Uterus (tissue), 4 donors: ENCODE measurements around the gene LSM8. TPM values are rescaled to one million over a fixed set of nuclear protein-coding genes. Genes with fewer than 3 reads are reported as not detected.
A peak's percentile ranks its signal among the peaks of the same experiment; 100 is the strongest.

Experiments used
- DNase-seq, 2 donors: peaks; one replicate each; pipeline ENCODE4 v3.0.0-alpha.2; 2019 to 2020
- H3K27ac ChIP-seq, 2 donors: fragments of 200-600 bp; sonication (generic); 1 replicate in 1 of 2; 2 replicates in 1 of 2; pipeline ENCODE4 v1.5.1; 2016 to 2018
- H3K27me3 ChIP-seq, 2 donors: fragments of 200-600 bp; sonication (generic); one replicate each; pipeline ENCODE4 v1.5.1; 2018 to 2019; ENCODE audit warnings: control low read depth in 1 of 2
- H3K36me3 ChIP-seq, 2 donors: fragments of 200-600 bp; sonication (generic); one replicate each; pipeline ENCODE4 v1.5.1; 2019; ENCODE audit warnings: control low read depth in 1 of 2
- H3K4me1 ChIP-seq, 2 donors: fragments of 200-600 bp; sonication (generic); one replicate each; pipeline ENCODE4 v1.5.1; 2018 to 2019; ENCODE audit warnings: control low read depth in 1 of 2
- H3K4me3 ChIP-seq, 2 donors: fragments of 200-600 bp; sonication (generic); 1 replicate in 1 of 2; 2 replicates in 1 of 2; pipeline ENCODE4 v1.5.1; 2018 to 2019; ENCODE audit warnings: mild to moderate bottlenecking in 1 of 2
- H3K9me3 ChIP-seq, 2 donors: fragments of 200-600 bp; sonication (generic); one replicate each; pipeline ENCODE4 v1.5.1; 2019; ENCODE audit warnings: control low read depth in 1 of 2
- CTCF ChIP-seq, 4 experiments: fragments of 200-600 bp in 2 of 4; fragments of 450-650 bp in 2 of 4; sonication (generic) in 2 of 4; IDR thresholded peaks; one replicate each; pipeline ENCODE4 v1.5.1; 2016 to 2019; ENCODE audit warnings: antibody characterized with exemption in 4 of 4, mild to moderate bottlenecking in 2 of 4, moderate library complexity in 1 of 4
- POLR2A ChIP-seq, 2 donors: fragments of 450-650 bp; IDR thresholded peaks; one replicate each; pipeline ENCODE4 v1.6.1; 2016; ENCODE audit warnings: antibody characterized with exemption in 2 of 2, mild to moderate bottlenecking in 1 of 2, moderate library complexity in 1 of 2
- intact Hi-C: fragments of 100-400 bp; cut with DNase I; formaldehyde crosslinking; loops from one replicate; pipeline ENCODE4 v1.15.1; 2023; ENCODE audit warnings: low total_unique reads
- total RNA-seq, 4 donors: library from RNA; depleted of rRNA in 3 of 4; stranded (reverse); fragments of >200 nt in 3 of 4; gene quantifications; one replicate each; pipeline versions ENCODE4 v1.1.0 to v1.2.4, GENCODE V29; 2014 to 2023
- donor health status: DM: yes; HTN: yes; CAD: no.

Gene LSM8
- total RNA-seq, 4 donors from 2014 or later: 14.1 to 60.4 (median 38.5) TPM

DNA sequence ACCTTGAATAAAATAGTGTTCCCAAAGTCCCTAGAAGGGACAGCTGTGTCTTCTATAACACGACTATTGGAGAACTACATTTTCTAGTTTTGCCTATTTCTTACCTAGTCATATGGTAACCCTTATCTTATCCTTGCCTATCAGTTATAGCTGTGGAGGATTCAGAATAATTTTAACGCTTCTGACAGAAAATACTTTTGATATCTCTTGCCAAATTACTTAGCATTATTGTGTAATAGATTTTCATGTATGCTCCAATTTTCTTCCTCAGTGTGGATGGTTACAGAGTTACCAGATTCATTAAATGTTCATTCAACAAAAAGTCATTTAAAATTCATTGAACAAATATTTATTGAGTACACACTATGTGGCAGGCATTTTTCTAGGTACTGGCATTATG is 34.6 kb upstream of the LSM8 start:
- intact Hi-C loops: no loop called here
- Histone ChIP-seq H3K27me3 (no peaks in the 10 kb centered on the region), H3K36me3 (no peaks in the 10 kb centered on the region), H3K4me1 (no peaks in the 10 kb centered on the region), H3K4me3 (no peak overlapping the region), H3K9me3 (no peaks in the 10 kb centered on the region), H3K27ac (no peak overlapping the region)
- no peak for TF ChIP-seq CTCF (IDR thresholded peaks at IDR 0.05)
- no peak for TF ChIP-seq POLR2A (IDR thresholded peaks at IDR 0.05)
- no peak for DNase-seq

DNA sequence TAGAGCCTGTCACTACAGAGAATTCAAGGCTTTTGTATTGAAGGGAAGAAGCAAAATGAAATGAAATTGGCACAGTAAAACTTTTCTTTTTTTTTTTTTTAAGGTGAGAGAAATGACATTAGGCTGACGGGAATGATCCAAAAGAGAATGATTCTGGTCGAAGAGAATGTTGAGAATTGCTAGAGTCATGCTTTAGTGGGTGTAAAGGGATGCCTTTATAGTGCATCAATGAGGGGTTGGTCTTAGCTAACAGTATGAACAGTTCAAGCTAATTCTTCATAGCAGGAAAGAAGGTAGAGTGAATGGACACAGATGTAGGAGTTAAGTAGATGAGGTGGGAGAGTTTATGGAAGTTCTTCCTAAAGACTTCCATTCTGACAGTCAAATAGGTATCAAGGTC is 32.3 kb upstream of the LSM8 start:
- no peak for TF ChIP-seq POLR2A (IDR thresholded peaks at IDR 0.05)
- intact Hi-C loops: no loop called here
- Histone ChIP-seq H3K36me3 (no peaks in the 10 kb centered on the region), H3K27ac (no peak overlapping the region), H3K4me3 (no peak overlapping the region), H3K27me3 (no peaks in the 10 kb centered on the region), H3K4me1 (no peaks in the 10 kb centered on the region), H3K9me3 (no peaks in the 10 kb centered on the region)
- no peak for DNase-seq

GRCh38 chr7:118152149-118152548 is 31.8 kb upstream of the LSM8 start:
- H3K4me3 ChIP-seq: no peak overlapping the region
- H3K27ac ChIP-seq: no peak overlapping the region
- H3K27me3 ChIP-seq: no peaks in the 10 kb centered on the region
- TF ChIP-seq POLR2A (IDR thresholded peaks at IDR 0.05): no peak
- TF ChIP-seq CTCF (IDR thresholded peaks at IDR 0.05): no peak
- H3K36me3 ChIP-seq: no peaks in the 10 kb centered on the region
- H3K9me3 ChIP-seq: no peaks in the 10 kb centered on the region
- DNase-seq: no peak
- intact Hi-C loops: no loop called here
- no peaks in the 10 kb centered on the region for H3K4me1 ChIP-seq

GRCh38 chr7:118152654-118153053 is 31.3 kb upstream of the LSM8 start:
- TF ChIP-seq CTCF (IDR thresholded peaks at IDR 0.05) (no peak), POLR2A (IDR thresholded peaks at IDR 0.05) (no peak)
- no peak overlapping the region for H3K27ac ChIP-seq
- H3K27me3 ChIP-seq: no peaks in the 10 kb centered on the region
- intact Hi-C loops: no loop called here
- DNase-seq: no peak
- H3K4me3 ChIP-seq: no peak overlapping the region
- H3K4me1 ChIP-seq: no peaks in the 10 kb centered on the region
- H3K36me3 ChIP-seq: no peaks in the 10 kb centered on the region
- no peaks in the 10 kb centered on the region for H3K9me3 ChIP-seq

- Histone ChIP-seq H3K4me3 (no peak overlapping the region), H3K4me1 (no peaks in the 10 kb centered on the region), H3K27me3 (no peaks in the 10 kb centered on the region), H3K9me3 (no peaks in the 10 kb centered on the region), H3K27ac (no peak overlapping the region), H3K36me3 (no peaks in the 10 kb centered on the region)
- no peak for DNase-seq
- TF ChIP-seq CTCF (IDR thresholded peaks at IDR 0.05) (peak in 3 of 4 experiments; percentile 38 to 50 (median 40)), POLR2A (IDR thresholded peaks at IDR 0.05) (no peak)
- intact Hi-C loops: no loop called here
Measured at GRCh38 chr7:118153551-118154177, 30.3 kb upstream of the LSM8 start.

DNA sequence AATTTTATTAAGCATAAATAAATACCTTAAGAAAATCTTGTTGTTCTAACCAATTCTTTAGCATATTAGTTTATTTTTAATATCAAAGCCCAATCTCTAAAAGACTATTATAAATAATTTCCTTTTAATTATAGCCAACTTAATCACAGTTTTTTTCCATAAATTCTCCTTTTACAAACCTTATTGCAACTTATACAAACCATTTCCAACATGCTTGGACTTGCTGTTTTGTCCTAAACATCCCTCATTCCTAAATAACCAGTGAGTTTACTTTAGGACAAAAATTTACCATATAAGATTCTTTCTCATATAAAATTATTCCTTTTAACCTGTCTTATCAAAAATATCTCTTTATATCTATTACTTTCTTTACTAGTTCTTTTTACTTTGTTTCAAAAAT is 25.2 kb upstream of the LSM8 start:
- no peak overlapping the region for H3K4me3 ChIP-seq
- H3K9me3 ChIP-seq: no peaks in the 10 kb centered on the region
- intact Hi-C loops: no loop called here
- H3K27me3 ChIP-seq: no peaks in the 10 kb centered on the region
- H3K4me1 ChIP-seq: no peaks in the 10 kb centered on the region
- no peak for TF ChIP-seq CTCF (IDR thresholded peaks at IDR 0.05)
- no peak for DNase-seq
- H3K27ac ChIP-seq: no peak overlapping the region
- H3K36me3 ChIP-seq: no peaks in the 10 kb centered on the region
